ENCODE measurements around the gene LINGO3. TPM values are rescaled to one million over a fixed set of nuclear protein-coding genes. Genes with fewer than 3 reads are reported as not detected.
"Not testable (repeated sequence)": the region's sequence is repeated elsewhere in the genome, so short reads cannot be mapped to it uniquely, and the experiment has no call there.

LINGO3 gene
- total and polyA plus RNA-seq, 2 donors (not counting 3 experiments of a cell fraction or from before 2014, with no cell fraction given): not detected

GRCh38 chr19:2282062-2282861 lies 25.7 kb downstream of the LINGO3 start, which contains the start of gene PEAK3:
Gene PEAK3, minus strand, starts transcription at chr19:2282175. Its CDS starts 1,244 bp downstream, at chr19:2280931.
- Histone ChIP-seq H3K9me1 (replicated peaks; ENCODE audit: control insufficient read depth, extremely low read depth, insufficient read depth, low read length) (no peaks in the 10 kb centered on the region), H3K4me1 (ENCODE audit: control insufficient read depth, extremely low read depth, insufficient read depth, low read length) (peaks cover 9% of the 10 kb centered on the region), H3K36me3 (ENCODE audit: control insufficient read depth in 2 of 2, extremely low read depth in 1 of 2, insufficient read depth in 2 of 2, low read length in 2 of 2) (no peaks in the 10 kb centered on the region), H4K20me1 (replicated peaks; ENCODE audit: control insufficient read depth, extremely low read depth, insufficient read depth, low read length) (no peaks in the 10 kb centered on the region), H3K4me2 (ENCODE audit: insufficient read depth, low read length) (no peak within 1 kb of the TSS), H3K79me2 (ENCODE audit: control insufficient read depth, insufficient read depth, low read length) (no peaks in the 10 kb centered on the region), H3K4me3 (replicated peaks in 1 of 3; ENCODE audit: insufficient read depth in 1 of 3, low read depth in 1 of 3, low read length in 3 of 3) (peak within 1 kb of the TSS in 1 of 3 experiments; percentile 1), H3K9ac (replicated peaks; ENCODE audit: extremely low read depth, insufficient read depth, low read length) (no peak within 1 kb of the TSS), H3K9me3 (replicated peaks; ENCODE audit: control insufficient read depth, insufficient read depth, low read length) (no peaks in the 10 kb centered on the region), H3K27ac (ENCODE audit: insufficient read depth, low read depth, low read length) (no peak within 1 kb of the TSS), H2AFZ (ENCODE audit: low read depth, low read length) (peak within 1 kb of the TSS; percentile 46), H3K27me3 (ENCODE audit: control insufficient read depth in 2 of 2, insufficient read depth in 2 of 2, low read length in 2 of 2) (peaks cover 2 to 6% of the 10 kb centered on the region in 2 experiments)
- intact Hi-C loops (cut with micrococcal nuclease) (no loop called here), dilution Hi-C loops (cut with MboI; ENCODE audit: extremely low pct_ligation_motif_present, low sequenced_read_pairs) (no loop called here)
- TF ChIP-seq EZH2 (IDR thresholded peaks at IDR 0.05; ENCODE audit: borderline replicate concordance, low read depth, low read length, severe bottlenecking) (peak; percentile 20), POLR2A (IDR thresholded peaks at IDR 0.05; ENCODE audit: low read depth, low read length) (no peak)
- no peak for FAIRE-seq
- CTCF ChIA-PET: interaction anchor here (1.0 to 1.3 kb wide), 2 partner anchors 110 to 332 kb away, joined by 3 read pairs; no protein-coding TSS in a partner anchor
- DNase-seq (ENCODE audit: low read depth, low spot score): peak; percentile 12
- POLR2A ChIA-PET: interaction anchor here (0.7 kb wide), 1 partner anchor 12 kb away, joined by 9 read pairs; no protein-coding TSS in a partner anchor
- no TSS peak for BruUV-seq (replicated peaks)

GRCh38 chr19:2281265-2282061 lies 26.5 kb downstream of the LINGO3 start:
- H3K9me1 ChIP-seq (replicated peaks; ENCODE audit: control insufficient read depth, extremely low read depth, insufficient read depth, low read length); DNase-seq (ENCODE audit: low read depth, low spot score); FAIRE-seq; dilution Hi-C loops (cut with MboI; ENCODE audit: extremely low pct_ligation_motif_present, low sequenced_read_pairs); H4K20me1 ChIP-seq (replicated peaks; ENCODE audit: control insufficient read depth, extremely low read depth, insufficient read depth, low read length); H3K27me3 ChIP-seq (ENCODE audit: control insufficient read depth in 2 of 2, insufficient read depth in 2 of 2, low read length in 2 of 2); H3K4me1 ChIP-seq (ENCODE audit: control insufficient read depth, extremely low read depth, insufficient read depth, low read length); H3K79me2 ChIP-seq (ENCODE audit: control insufficient read depth, insufficient read depth, low read length); BruUV-seq (replicated peaks); H3K4me2 ChIP-seq (ENCODE audit: insufficient read depth, low read length); H3K36me3 ChIP-seq (ENCODE audit: control insufficient read depth in 2 of 2, extremely low read depth in 1 of 2, insufficient read depth in 2 of 2, low read length in 2 of 2); H3K9me3 ChIP-seq (replicated peaks; ENCODE audit: control insufficient read depth, insufficient read depth, low read length); H3K9ac ChIP-seq (replicated peaks; ENCODE audit: extremely low read depth, insufficient read depth, low read length); H3K27ac ChIP-seq (ENCODE audit: insufficient read depth, low read depth, low read length); intact Hi-C loops (cut with micrococcal nuclease): not testable (repeated sequence)
- CTCF ChIA-PET: interaction anchor here (1.3 kb wide), 1 partner anchor 332 kb away, joined by 3 read pairs; no protein-coding TSS in a partner anchor
- POLR2A ChIA-PET: interaction anchor here (0.7 kb wide), 1 partner anchor 13 kb away, joined by 9 read pairs; no protein-coding TSS in a partner anchor
- peak overlapping the region in 1 of 3 experiments; percentile 1 for H3K4me3 ChIP-seq (replicated peaks in 1 of 3; ENCODE audit: insufficient read depth in 1 of 3, low read depth in 1 of 3, low read length in 3 of 3)
- peak overlapping the region; percentile 46 for H2AFZ ChIP-seq (ENCODE audit: low read depth, low read length)

Measured in endothelial cell of umbilical vein (primary cell).